ENCODE results near the gene MEG3. TPM values are rescaled to one million over a fixed set of nuclear protein-coding genes. Genes with fewer than 3 reads are reported as not detected.

MEG3 gene
- total RNA-seq, 1 donor from 2014 or later, result not detected

DNA sequence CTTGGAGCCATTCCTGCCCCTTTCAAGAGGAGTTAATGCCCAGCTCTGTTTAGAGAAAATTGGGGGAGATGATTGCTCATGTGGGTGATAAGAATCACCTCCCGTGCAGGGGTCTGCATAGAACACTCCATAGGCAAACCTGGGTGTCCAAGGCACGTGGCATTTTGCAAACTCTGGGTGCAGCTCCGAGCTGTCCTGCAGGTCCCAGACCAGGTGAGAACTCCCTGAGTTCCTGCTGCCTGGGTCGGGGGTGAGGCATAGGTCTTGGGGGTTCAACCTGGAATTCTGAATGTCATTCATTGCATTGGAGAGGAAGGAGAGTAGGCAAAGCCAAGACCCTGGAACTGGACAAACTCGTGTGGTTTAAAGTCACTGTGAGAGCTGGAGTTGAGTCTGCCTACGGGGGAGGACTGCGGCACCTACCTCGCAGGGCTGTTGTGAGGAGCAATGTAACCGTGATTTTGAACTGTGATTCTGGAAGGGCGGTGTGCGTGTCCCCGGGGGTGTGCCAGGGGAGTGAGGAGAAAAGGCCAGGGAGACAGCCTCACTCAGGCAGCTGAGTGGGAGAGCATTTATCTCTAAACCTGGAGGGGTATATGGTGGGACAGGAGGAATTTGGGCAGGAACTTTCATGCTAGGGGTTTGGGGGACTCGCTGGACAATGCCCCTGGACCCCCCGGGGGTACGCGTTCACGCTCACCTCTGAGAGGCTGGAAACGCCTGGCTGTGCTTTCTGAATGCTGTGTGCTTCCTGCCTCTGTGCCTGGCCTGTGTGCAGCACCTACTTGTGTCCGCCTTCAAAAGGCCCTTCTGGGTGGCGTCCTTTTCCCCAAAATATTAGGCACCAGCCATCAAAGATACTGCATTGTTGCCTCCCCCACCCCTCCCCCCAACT is 30.4 kb downstream of the MEG3 start:
- DNase-seq (ENCODE audit: low spot score), result no peak
- no peak overlapping the region for H3K27ac Mint-ChIP-seq
- no peaks in the 10 kb centered on the region for H3K4me1 Mint-ChIP-seq (ENCODE audit: low read depth)
- H3K9me3 Mint-ChIP-seq, result no peaks in the 10 kb centered on the region
- peaks cover 2% of the 10 kb centered on the region for H3K27me3 Mint-ChIP-seq (ENCODE audit: low read depth)
- no peak overlapping the region for H3K4me3 Mint-ChIP-seq (ENCODE audit: low read depth)
- intact Hi-C loops (cut with micrococcal nuclease), result loop anchor here (10.0 kb wide), 1 partner anchor 378 kb away; no protein-coding TSS in a partner anchor
- H3K36me3 Mint-ChIP-seq (ENCODE audit: low read depth), result no peaks in the 10 kb centered on the region

DNA sequence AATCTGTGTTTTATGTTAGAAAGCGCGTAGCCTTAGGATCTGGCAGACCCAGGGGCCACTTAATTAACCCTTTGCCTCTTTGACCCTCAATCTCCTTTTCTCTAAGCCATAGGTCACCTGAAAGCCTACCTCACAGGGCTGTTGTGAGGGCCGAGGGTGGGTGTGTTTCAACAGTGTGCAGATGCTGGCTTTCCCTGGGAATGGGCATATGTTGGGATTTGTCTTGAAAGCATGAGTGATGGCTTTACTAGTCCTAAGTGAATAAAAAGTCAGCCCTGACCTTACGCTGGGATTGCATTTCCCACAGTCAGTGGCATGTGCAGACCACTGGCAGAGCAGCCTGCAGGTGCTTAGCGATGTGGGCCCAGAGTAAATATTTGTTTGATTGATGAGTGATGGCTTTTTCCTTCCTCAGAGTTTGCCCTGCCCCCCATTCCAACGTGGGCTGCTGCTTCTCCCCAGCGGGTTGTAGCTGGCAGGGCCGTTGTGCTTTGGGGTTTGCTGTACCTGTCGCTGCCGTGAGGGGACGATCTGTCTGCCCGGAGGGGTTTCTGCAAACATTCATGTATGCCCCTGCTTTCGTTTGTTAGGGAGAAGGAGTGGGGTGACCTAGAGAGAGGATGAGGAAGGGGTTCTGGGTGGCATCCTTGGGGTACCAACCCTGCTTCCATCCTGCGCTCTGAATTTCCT is 31.5 kb downstream of the MEG3 start:
- H3K4me3 Mint-ChIP-seq (ENCODE audit: low read depth), result no peak overlapping the region
- H3K27ac Mint-ChIP-seq, result no peak overlapping the region
- intact Hi-C loops (cut with micrococcal nuclease), result loop anchor here (10.0 kb wide), 1 partner anchor 377 kb away; no protein-coding TSS in a partner anchor
- no peaks in the 10 kb centered on the region for H3K9me3 Mint-ChIP-seq
- no peaks in the 10 kb centered on the region for H3K4me1 Mint-ChIP-seq (ENCODE audit: low read depth)
- peaks cover 2% of the 10 kb centered on the region for H3K27me3 Mint-ChIP-seq (ENCODE audit: low read depth)
- H3K36me3 Mint-ChIP-seq (ENCODE audit: low read depth), result no peaks in the 10 kb centered on the region
- no peak for DNase-seq (ENCODE audit: low spot score)

DNA sequence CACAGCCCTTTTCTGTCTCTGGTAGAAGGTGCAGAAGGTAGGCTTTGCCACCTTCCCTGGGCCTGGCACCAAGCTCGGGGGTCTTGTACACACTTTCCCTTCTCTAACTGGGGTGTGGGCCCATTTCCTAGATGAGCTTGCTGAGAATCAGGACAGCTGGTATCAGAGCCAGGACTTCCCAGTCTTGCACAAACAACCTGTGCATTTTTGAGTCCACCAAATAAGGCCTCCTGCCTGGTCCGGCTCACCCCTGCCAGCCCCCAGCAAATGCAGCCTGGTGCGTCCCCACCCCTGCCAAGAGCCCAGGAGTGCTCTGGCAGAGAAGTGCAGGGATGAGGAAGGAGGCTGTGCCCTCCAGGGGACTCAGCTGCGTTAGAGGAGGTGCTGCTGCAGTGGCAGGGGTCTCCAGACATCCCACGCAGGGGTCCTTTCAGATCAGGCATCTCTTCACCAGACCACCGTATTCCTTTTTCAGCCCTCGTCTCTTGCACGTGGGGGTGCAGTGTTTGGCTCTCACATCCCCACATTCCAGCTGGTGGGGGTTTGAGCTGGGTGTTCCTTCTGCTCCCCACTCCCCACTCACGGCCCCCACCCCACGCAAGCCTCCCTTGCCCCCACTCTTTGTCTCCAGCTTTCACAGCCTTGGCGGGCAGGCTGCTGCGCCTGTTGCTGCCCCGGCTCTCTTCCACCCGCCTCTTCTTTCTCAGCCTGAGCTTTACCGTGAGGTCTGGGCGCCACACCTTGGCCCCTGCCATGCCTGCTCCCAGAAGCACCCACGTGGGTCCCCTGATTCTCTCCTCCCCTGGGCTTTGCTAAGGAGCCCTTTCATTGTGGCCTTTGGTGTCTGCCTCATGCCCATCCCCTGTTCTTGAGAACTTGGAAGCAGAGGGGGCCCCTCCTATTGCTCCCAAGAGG is 32.3 kb downstream of the MEG3 start:
- H3K4me3 Mint-ChIP-seq (ENCODE audit: low read depth), result no peak overlapping the region
- H3K9me3 Mint-ChIP-seq, result no peaks in the 10 kb centered on the region
- H3K27me3 Mint-ChIP-seq (ENCODE audit: low read depth), result peaks cover 2% of the 10 kb centered on the region
- no peaks in the 10 kb centered on the region for H3K4me1 Mint-ChIP-seq (ENCODE audit: low read depth)
- intact Hi-C loops (cut with micrococcal nuclease), result loop anchor here (10.0 kb wide), 1 partner anchor 377 kb away; no protein-coding TSS in a partner anchor
- H3K27ac Mint-ChIP-seq, result no peak overlapping the region
- no peaks in the 10 kb centered on the region for H3K36me3 Mint-ChIP-seq (ENCODE audit: low read depth)
- no peak for DNase-seq (ENCODE audit: low spot score)

DNA sequence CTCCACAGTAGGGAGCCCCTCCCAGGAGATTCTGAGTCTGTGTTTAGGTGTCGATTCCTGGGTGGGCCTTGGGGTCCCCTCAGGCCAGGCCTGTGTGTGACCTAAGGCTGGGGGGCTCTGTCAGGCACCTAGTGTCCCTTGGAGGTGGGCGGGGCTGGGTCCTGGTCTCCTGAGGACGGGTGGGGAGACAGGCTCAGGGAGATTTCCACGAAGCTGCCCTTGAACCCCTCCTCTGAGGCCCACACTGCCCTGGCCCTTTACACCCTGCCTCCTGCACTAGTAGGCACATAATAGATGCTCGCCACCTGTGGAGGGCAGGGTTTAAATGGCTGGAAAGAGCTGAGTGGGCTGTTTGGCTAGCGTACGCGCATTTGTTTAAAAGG is 32.9 kb downstream of the MEG3 start:
- H3K27me3 Mint-ChIP-seq (ENCODE audit: low read depth), result no peaks in the 10 kb centered on the region
- no peak for DNase-seq (ENCODE audit: low spot score)
- no peaks in the 10 kb centered on the region for H3K9me3 Mint-ChIP-seq
- H3K36me3 Mint-ChIP-seq (ENCODE audit: low read depth), result no peaks in the 10 kb centered on the region
- no peak overlapping the region for H3K27ac Mint-ChIP-seq
- intact Hi-C loops (cut with micrococcal nuclease), result loop anchor here (10.0 kb wide), 1 partner anchor 376 kb away; no protein-coding TSS in a partner anchor
- no peaks in the 10 kb centered on the region for H3K4me1 Mint-ChIP-seq (ENCODE audit: low read depth)
- H3K4me3 Mint-ChIP-seq (ENCODE audit: low read depth), result no peak overlapping the region

DNA sequence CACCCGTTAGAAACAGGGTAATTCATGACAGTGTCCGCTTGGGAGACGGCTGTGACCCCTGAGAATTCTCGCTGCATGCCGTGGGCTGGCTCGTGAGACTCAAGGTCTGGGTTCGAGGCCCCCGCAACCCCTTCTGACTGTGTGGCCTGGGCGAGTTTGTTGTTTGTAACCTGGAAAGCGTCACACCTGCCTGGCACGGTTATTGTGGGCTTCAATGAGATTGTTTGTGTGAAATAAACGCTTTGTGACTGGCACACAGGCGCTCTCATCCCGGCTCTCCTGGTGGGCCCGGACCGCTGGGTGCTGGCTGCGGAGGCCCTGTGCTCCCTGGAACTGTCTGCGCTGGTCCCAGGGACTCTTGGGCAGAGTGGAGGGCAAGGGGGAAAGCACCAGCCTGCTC is 33.9 kb downstream of the MEG3 start:
- intact Hi-C loops (cut with micrococcal nuclease), result loop anchor here (10.0 kb wide), 1 partner anchor 375 kb away; no protein-coding TSS in a partner anchor
- H3K36me3 Mint-ChIP-seq (ENCODE audit: low read depth), result no peaks in the 10 kb centered on the region
- H3K4me3 Mint-ChIP-seq (ENCODE audit: low read depth), result no peak overlapping the region
- no peaks in the 10 kb centered on the region for H3K9me3 Mint-ChIP-seq
- no peak for DNase-seq (ENCODE audit: low spot score)
- no peaks in the 10 kb centered on the region for H3K27me3 Mint-ChIP-seq (ENCODE audit: low read depth)
- no peaks in the 10 kb centered on the region for H3K4me1 Mint-ChIP-seq (ENCODE audit: low read depth)
- H3K27ac Mint-ChIP-seq, result no peak overlapping the region

DNA sequence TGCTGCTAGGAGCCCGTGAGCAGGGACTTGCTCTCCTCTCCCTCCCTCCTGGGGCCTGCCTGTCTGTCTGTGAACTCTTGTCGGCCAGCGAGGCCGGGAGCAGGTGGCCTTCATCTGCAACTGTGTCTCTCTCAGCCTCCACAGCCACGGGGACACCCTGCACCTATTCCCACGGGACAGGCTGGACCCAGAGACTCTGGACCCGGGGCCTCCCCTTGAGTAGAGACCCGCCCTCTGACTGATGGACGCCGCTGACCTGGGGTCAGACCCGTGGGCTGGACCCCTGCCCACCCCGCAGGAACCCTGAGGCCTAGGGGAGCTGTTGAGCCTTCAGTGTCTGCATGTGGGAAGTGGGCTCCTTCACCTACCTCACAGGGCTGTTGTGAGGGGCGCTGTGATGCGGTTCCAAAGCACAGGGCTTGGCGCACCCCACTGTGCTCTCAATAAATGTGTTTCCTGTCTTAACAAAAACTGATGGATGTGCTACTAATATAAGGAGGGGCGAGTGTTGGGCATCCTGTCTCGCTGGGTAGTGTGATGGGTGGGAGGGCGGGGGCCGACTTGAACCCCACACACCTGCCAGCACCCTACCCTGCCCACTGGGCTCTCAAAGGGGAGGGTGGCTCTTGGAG is 34.8 kb downstream of the MEG3 start:
- no peaks in the 10 kb centered on the region for H3K9me3 Mint-ChIP-seq
- no peak overlapping the region for H3K4me3 Mint-ChIP-seq (ENCODE audit: low read depth)
- no peaks in the 10 kb centered on the region for H3K4me1 Mint-ChIP-seq (ENCODE audit: low read depth)
- H3K27ac Mint-ChIP-seq, result no peak overlapping the region
- intact Hi-C loops (cut with micrococcal nuclease), result no loop called here
- H3K27me3 Mint-ChIP-seq (ENCODE audit: low read depth), result no peaks in the 10 kb centered on the region
- H3K36me3 Mint-ChIP-seq (ENCODE audit: low read depth), result no peaks in the 10 kb centered on the region
- no peak for DNase-seq (ENCODE audit: low spot score)

DNA sequence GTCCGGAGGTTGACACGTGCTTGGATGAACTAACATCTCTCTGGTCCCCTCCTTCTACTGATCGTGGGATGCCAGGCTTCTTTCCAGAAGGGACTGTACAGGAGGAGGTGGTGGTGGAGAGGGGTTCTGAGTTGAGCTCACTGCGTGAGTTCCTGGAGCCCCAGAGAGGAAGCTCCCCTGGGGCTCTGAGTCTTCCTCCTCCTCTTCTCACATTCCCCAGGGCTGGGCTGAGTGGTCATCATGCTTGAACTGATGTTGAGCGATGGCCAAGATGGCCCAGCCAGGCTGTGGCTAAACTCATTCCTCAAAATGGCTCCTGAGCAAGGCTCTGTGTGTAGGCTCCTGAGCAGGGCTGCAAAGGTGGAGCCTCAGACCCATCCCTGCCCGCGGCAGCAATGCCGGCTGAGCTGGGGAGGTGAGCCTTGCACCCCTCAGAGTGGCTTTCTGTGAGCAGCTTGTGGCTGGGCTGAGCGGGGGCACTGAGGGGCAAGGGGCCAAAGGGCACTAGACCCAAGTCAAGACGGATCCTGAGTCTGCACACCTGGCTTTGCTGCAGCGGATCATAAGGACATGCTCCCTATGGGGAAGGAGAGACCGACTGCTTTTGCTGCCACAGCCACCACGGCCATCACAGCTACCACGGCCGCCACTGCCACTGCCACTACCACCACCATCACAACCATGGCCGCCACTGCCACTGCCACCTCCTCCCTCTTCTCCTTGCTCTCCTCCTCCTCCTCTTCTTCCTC is 35.4 kb downstream of the MEG3 start:
- Mint-ChIP-seq H3K4me1 (ENCODE audit: low read depth) (no peaks in the 10 kb centered on the region), H3K27ac (no peak overlapping the region), H3K4me3 (ENCODE audit: low read depth) (no peak overlapping the region), H3K36me3 (ENCODE audit: low read depth) (no peaks in the 10 kb centered on the region), H3K9me3 (no peaks in the 10 kb centered on the region), H3K27me3 (ENCODE audit: low read depth) (no peaks in the 10 kb centered on the region)
- intact Hi-C loops (cut with micrococcal nuclease), result no loop called here
- no peak for DNase-seq (ENCODE audit: low spot score)

DNA sequence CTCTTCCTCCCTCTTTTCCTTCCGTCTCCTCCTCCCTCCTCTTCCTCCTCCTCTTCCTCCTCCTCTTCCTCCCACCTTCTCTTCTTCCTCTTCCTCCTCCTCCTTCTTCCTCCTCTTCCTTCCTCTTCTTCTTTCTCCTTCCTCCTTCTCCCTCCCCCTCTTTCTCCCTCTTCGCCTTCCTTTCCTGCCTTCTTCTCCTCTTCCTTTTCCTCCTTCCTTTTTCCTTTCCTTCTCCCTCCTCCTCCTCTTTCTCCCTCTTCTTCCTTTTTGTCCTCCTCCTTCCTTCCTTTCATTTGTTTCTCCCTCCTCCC is 36.0 kb downstream of the MEG3 start:
- Mint-ChIP-seq H3K9me3 (no peaks in the 10 kb centered on the region), H3K27me3 (ENCODE audit: low read depth) (no peaks in the 10 kb centered on the region), H3K4me3 (ENCODE audit: low read depth) (no peak overlapping the region), H3K27ac (no peak overlapping the region), H3K36me3 (ENCODE audit: low read depth) (no peaks in the 10 kb centered on the region), H3K4me1 (ENCODE audit: low read depth) (no peaks in the 10 kb centered on the region)
- intact Hi-C loops (cut with micrococcal nuclease), result no loop called here
- no peak for DNase-seq (ENCODE audit: low spot score)

DNA sequence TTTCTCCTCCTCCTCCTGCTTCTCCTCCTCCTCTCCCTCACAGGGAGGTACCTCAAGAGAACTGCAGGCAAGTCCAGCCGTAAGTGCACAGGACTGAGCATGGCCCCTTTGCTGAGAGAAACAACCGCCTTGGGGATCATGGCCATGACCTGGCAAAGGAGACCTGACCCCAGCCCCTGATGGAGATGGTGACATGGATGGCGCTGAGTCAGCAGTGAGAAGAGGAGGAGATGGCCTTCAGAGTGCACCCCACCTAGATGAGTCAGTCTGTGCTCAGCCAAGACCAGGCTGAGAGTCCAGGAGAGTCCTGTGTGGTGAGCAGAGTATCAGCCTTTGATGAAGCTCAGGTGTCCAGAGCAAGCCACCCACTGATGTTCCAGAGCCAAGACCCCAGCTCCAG is 36.4 kb downstream of the MEG3 start:
- no peak for DNase-seq (ENCODE audit: low spot score)
- no peak overlapping the region for H3K27ac Mint-ChIP-seq

DNA sequence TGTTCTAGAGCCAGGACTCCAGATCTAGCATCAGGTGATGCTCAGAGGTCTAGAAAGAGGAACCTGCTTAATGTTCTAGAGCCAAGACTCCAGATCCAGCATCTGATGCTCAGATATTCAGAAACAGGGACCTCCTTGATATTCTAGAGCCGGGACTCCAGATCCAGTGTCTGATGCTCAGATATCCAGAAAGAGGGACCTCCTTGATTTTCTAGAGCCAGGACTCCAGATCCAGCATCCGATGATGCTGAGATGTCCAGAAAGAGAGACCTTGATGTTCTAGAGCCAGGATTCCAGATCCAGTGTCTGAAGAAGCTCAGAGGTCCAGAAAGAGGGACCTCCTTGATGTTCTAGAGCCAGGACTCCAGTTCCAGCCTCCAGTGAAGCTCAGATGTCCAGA is 36.9 kb downstream of the MEG3 start:
- no peak overlapping the region for H3K4me3 Mint-ChIP-seq (ENCODE audit: low read depth)

More for the DNA sequence above, 36.4 kb downstream of the MEG3 start:
- Mint-ChIP-seq H3K4me1 (ENCODE audit: low read depth) (no peaks in the 10 kb centered on the region), H3K9me3 (no peaks in the 10 kb centered on the region), H3K4me3 (ENCODE audit: low read depth) (no peak overlapping the region), H3K27me3 (ENCODE audit: low read depth) (no peaks in the 10 kb centered on the region), H3K36me3 (ENCODE audit: low read depth) (no peaks in the 10 kb centered on the region)
- intact Hi-C loops (cut with micrococcal nuclease), result no loop called here

DNA sequence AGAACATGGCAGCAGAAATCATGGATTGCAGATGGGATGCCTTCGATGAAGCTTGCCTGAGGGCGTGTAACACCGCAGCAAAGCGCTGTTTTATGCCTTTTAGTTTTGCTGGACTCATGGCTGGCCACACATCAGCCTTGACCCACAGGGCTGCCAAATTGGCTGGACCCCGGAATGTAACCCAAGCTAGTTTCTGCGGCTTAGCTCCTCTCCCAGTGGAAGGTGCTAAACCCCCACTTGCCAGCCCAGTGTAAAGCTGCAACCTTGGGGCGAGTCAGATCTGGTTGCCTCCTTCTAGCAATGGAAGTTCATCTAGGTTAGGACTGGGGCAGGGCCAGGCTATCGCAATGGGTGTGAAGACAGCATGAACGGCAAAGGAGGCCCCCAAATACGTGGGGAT is 38.3 kb downstream of the MEG3 start:
- no peak for DNase-seq (ENCODE audit: low spot score)
- intact Hi-C loops (cut with micrococcal nuclease), result no loop called here
- Mint-ChIP-seq H3K27me3 (ENCODE audit: low read depth) (no peaks in the 10 kb centered on the region), H3K27ac (no peak overlapping the region), H3K4me1 (ENCODE audit: low read depth) (no peaks in the 10 kb centered on the region), H3K4me3 (ENCODE audit: low read depth) (no peak overlapping the region), H3K36me3 (ENCODE audit: low read depth) (no peaks in the 10 kb centered on the region), H3K9me3 (no peaks in the 10 kb centered on the region)

More for the DNA sequence above, 36.9 kb downstream of the MEG3 start:
- intact Hi-C loops (cut with micrococcal nuclease), result no loop called here
- Mint-ChIP-seq H3K27ac (no peak overlapping the region), H3K4me1 (ENCODE audit: low read depth) (no peaks in the 10 kb centered on the region), H3K27me3 (ENCODE audit: low read depth) (no peaks in the 10 kb centered on the region), H3K36me3 (ENCODE audit: low read depth) (no peaks in the 10 kb centered on the region), H3K9me3 (no peaks in the 10 kb centered on the region)
- DNase-seq (ENCODE audit: low spot score), result no peak

Data from activated T-helper 2 cell treated with anti-CD3 and anti-CD28 coated beads, Interferon-gamma antibody, Interleukin-2, Interleukin-4, amounts not matched to agents 10 μg/mL and 5 μg/mL and 100 μg/mL, durations not matched to agents 14 hours and 24 hours and 36 hours (primary cell).